ENCODE data around the gene SHB. TPM values are rescaled to one million over a fixed set of nuclear protein-coding genes. Genes with fewer than 3 reads are reported as not detected.

The SHB gene
- polyA plus RNA-seq, 1 donor (not counting 4 experiments of a cell fraction or from before 2014, with no cell fraction given), result 10.9 TPM

DNA sequence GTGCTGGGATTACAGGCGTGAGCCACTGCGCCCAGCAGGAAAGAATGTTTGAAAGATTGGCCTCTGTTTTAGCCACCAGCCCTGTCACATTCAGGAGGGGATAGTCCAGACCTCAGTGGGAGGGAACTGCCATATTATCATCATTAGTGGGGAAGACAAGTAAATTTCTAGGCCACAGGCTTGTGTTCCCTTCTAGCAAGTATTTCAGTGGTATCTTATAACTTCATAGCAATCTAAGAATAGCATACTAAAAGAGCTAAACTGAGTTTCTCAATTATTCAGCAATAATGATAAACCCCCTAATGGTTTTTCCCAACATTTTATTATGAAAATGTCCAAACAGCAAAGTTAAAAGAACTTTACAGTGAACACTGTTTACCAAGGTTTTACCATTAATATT, 195.1 kb downstream of the SHB start:
- Histone ChIP-seq H3K9me3 (ENCODE audit: control insufficient read depth, low read depth, low read length) (peaks cover 2% of the 10 kb centered on the region), H3K27me3 (ENCODE audit: control insufficient read depth, extremely low read depth, insufficient read depth, low read length) (no peaks in the 10 kb centered on the region), H2AFZ (ENCODE audit: control insufficient read depth, low read length) (no peak overlapping the region), H3K9me1 (ENCODE audit: control insufficient read depth, extremely low read depth, insufficient read depth, low read length) (no peaks in the 10 kb centered on the region), H3K4me3 (ENCODE audit: control insufficient read depth in 2 of 3, extremely low read depth in 1 of 3, insufficient read depth in 2 of 3, low read depth in 1 of 3, low read length in 3 of 3) (no peak overlapping the region), H3K27ac (ENCODE audit: control insufficient read depth, insufficient read depth, low read length) (no peak overlapping the region), H3K9ac (ENCODE audit: control insufficient read depth, extremely low read depth, insufficient read depth, low read length) (no peak overlapping the region), H3K79me2 (ENCODE audit: control insufficient read depth, insufficient read depth, low read length) (no peaks in the 10 kb centered on the region), H3K4me2 (ENCODE audit: control insufficient read depth, extremely low read depth, insufficient read depth, low read depth, low read length) (no peak overlapping the region), H4K20me1 (ENCODE audit: control insufficient read depth, extremely low read depth, insufficient read depth, low read length) (no peaks in the 10 kb centered on the region), H3K4me1 (ENCODE audit: control insufficient read depth, extremely low read depth, insufficient read depth, low read length) (no peaks in the 10 kb centered on the region), H3K36me3 (ENCODE audit: control insufficient read depth in 2 of 2, extremely low read depth in 1 of 2, insufficient read depth in 2 of 2, low read length in 2 of 2) (peaks cover 0 to 4% of the 10 kb centered on the region in 2 experiments)
- dilution Hi-C loops (cut with MboI; ENCODE audit: extremely low pct_ligation_motif_present, low sequenced_read_pairs), result no loop called here
- no peak for DNase-seq (ENCODE audit: low read depth, low spot score)
- no peak for FAIRE-seq
- no peak for TF ChIP-seq EZH2 (IDR thresholded peaks at IDR 0.05; ENCODE audit: low read length)
- TF ChIP-seq, protein P1, sequence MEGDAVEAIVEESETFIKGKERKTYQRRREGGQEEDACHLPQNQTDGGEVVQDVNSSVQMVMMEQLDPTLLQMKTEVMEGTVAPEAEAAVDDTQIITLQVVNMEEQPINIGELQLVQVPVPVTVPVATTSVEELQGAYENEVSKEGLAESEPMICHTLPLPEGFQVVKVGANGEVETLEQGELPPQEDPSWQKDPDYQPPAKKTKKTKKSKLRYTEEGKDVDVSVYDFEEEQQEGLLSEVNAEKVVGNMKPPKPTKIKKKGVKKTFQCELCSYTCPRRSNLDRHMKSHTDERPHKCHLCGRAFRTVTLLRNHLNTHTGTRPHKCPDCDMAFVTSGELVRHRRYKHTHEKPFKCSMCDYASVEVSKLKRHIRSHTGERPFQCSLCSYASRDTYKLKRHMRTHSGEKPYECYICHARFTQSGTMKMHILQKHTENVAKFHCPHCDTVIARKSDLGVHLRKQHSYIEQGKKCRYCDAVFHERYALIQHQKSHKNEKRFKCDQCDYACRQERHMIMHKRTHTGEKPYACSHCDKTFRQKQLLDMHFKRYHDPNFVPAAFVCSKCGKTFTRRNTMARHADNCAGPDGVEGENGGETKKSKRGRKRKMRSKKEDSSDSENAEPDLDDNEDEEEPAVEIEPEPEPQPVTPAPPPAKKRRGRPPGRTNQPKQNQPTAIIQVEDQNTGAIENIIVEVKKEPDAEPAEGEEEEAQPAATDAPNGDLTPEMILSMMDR (optimal IDR thresholded peaks at IDR 0.05 in 1 of 3, IDR thresholded peaks at IDR 0.05 in 1 of 3, conservative IDR thresholded peaks at IDR 0.05 in 1 of 3; ENCODE audit: extremely low read depth in 1 of 3, insufficient read depth in 2 of 3, low read length in 3 of 3), result no peak

DNA sequence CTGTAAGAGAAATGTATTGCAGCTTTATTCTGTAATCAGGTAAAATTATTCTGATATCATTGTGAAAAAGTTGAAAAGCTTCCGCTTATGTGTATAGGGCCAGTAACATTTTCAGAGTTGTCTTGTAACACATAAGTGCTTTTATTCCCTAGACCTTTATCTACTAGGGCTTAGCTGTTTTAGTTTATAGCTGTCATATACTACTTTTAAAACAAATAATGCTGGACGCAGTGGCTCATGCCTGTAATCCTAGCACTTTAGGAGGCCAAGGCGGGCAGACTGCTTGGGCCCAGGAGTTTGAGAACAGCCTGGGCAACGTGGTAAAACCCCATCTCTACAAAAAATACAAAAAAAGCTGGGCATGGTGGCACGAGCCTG, 198.2 kb downstream of the SHB start:
- Histone ChIP-seq H2AFZ (ENCODE audit: control insufficient read depth, low read length) (no peak overlapping the region), H3K9me1 (ENCODE audit: control insufficient read depth, extremely low read depth, insufficient read depth, low read length) (no peaks in the 10 kb centered on the region), H3K4me2 (ENCODE audit: control insufficient read depth, extremely low read depth, insufficient read depth, low read depth, low read length) (no peak overlapping the region), H3K4me1 (ENCODE audit: control insufficient read depth, extremely low read depth, insufficient read depth, low read length) (no peaks in the 10 kb centered on the region), H3K4me3 (ENCODE audit: control insufficient read depth in 2 of 3, extremely low read depth in 1 of 3, insufficient read depth in 2 of 3, low read depth in 1 of 3, low read length in 3 of 3) (no peak overlapping the region), H3K36me3 (ENCODE audit: control insufficient read depth in 2 of 2, extremely low read depth in 1 of 2, insufficient read depth in 2 of 2, low read length in 2 of 2) (no peaks in the 10 kb centered on the region), H3K27ac (ENCODE audit: control insufficient read depth, insufficient read depth, low read length) (no peak overlapping the region), H3K9me3 (ENCODE audit: control insufficient read depth, low read depth, low read length) (no peaks in the 10 kb centered on the region), H4K20me1 (ENCODE audit: control insufficient read depth, extremely low read depth, insufficient read depth, low read length) (no peaks in the 10 kb centered on the region), H3K79me2 (ENCODE audit: control insufficient read depth, insufficient read depth, low read length) (no peaks in the 10 kb centered on the region), H3K27me3 (ENCODE audit: control insufficient read depth, extremely low read depth, insufficient read depth, low read length) (no peaks in the 10 kb centered on the region), H3K9ac (ENCODE audit: control insufficient read depth, extremely low read depth, insufficient read depth, low read length) (no peak overlapping the region)
- no peak for TF ChIP-seq EZH2 (IDR thresholded peaks at IDR 0.05; ENCODE audit: low read length)
- TF ChIP-seq, protein P1 (optimal IDR thresholded peaks at IDR 0.05 in 1 of 3, IDR thresholded peaks at IDR 0.05 in 1 of 3, conservative IDR thresholded peaks at IDR 0.05 in 1 of 3; ENCODE audit: extremely low read depth in 1 of 3, insufficient read depth in 2 of 3, low read length in 3 of 3), result no peak
- DNase-seq (ENCODE audit: low read depth, low spot score) (no peak), FAIRE-seq (no peak)
- dilution Hi-C loops (cut with MboI; ENCODE audit: extremely low pct_ligation_motif_present, low sequenced_read_pairs), result no loop called here
